Measurements from ENCODE around the gene GRM8.

GRM8 gene

GRCh38 chr7:127154958-127155357 lies 97.8 kb downstream of the GRM8 start (continued):
- no peak for TF ChIP-seq BCL6B (tag by site-specific recombination; IDR thresholded peaks at IDR 0.05)
- TF ChIP-seq, protein P1, sequence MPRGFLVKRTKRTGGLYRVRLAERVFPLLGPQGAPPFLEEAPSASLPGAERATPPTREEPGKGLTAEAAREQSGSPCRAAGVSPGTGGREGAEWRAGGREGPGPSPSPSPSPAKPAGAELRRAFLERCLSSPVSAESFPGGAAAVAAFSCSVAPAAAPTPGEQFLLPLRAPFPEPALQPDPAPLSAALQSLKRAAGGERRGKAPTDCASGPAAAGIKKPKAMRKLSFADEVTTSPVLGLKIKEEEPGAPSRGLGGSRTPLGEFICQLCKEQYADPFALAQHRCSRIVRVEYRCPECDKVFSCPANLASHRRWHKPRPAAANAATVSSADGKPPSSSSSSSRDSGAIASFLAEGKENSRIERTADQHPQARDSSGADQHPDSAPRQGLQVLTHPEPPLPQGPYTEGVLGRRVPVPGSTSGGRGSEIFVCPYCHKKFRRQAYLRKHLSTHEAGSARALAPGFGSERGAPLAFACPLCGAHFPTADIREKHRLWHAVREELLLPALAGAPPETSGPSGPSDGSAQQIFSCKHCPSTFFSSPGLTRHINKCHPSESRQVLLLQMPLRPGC (tag by site-specific recombination; IDR thresholded peaks at IDR 0.05): no peak
- TF ChIP-seq ZNF132 (tag by site-specific recombination; IDR thresholded peaks at IDR 0.05; ENCODE audit: borderline replicate concordance): no peak
- no peak for TF ChIP-seq ZNF76 (tag by site-specific recombination; IDR thresholded peaks at IDR 0.05; ENCODE audit: borderline replicate concordance, low read depth)
- TF ChIP-seq ZFP37 (tag by site-specific recombination; IDR thresholded peaks at IDR 0.05): no peak

- Histone ChIP-seq H3K4me3 (ENCODE audit: low read depth, low read length) (no peak overlapping the region), H3K4me1 (ENCODE audit: control insufficient read depth, insufficient read depth, low read length) (no peaks in the 10 kb centered on the region), H3K27ac (ENCODE audit: extremely low read depth, low read depth, low read length) (no peak overlapping the region), H3K9me3 (ENCODE audit: control insufficient read depth, insufficient read depth, low read depth, low read length) (no peaks in the 10 kb centered on the region), H3K36me3 (ENCODE audit: control insufficient read depth in 2 of 2, insufficient read depth in 1 of 2, low read length in 2 of 2) (no peaks in the 10 kb centered on the region)
- CTCF ChIA-PET: no interaction called here
- TF ChIP-seq ZNF133 (tag by site-specific recombination; IDR thresholded peaks at IDR 0.05): no peak
- TF ChIP-seq ZNF701 (tag by site-specific recombination; IDR thresholded peaks at IDR 0.05): no peak
- TF ChIP-seq, protein P2, sequence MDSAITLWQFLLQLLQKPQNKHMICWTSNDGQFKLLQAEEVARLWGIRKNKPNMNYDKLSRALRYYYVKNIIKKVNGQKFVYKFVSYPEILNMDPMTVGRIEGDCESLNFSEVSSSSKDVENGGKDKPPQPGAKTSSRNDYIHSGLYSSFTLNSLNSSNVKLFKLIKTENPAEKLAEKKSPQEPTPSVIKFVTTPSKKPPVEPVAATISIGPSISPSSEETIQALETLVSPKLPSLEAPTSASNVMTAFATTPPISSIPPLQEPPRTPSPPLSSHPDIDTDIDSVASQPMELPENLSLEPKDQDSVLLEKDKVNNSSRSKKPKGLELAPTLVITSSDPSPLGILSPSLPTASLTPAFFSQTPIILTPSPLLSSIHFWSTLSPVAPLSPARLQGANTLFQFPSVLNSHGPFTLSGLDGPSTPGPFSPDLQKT (IDR thresholded peaks at IDR 0.05; ENCODE audit: borderline replicate concordance, low read depth, low read length): no peak
- TF ChIP-seq ZNF26 (tag by site-specific recombination; IDR thresholded peaks at IDR 0.05): no peak
- TF ChIP-seq ZSCAN5A (tag by site-specific recombination; IDR thresholded peaks at IDR 0.05): no peak
- TF ChIP-seq ZNF362 (tag by site-specific recombination; IDR thresholded peaks at IDR 0.05): no peak
- TF ChIP-seq ZNF239 (tag by site-specific recombination; IDR thresholded peaks at IDR 0.05): no peak
- TF ChIP-seq ZNF664 (tag by site-specific recombination; IDR thresholded peaks at IDR 0.05): no peak
- TF ChIP-seq ZNF48 (tag by site-specific recombination; IDR thresholded peaks at IDR 0.05): no peak
- TF ChIP-seq ZNF19 (tag by site-specific recombination; IDR thresholded peaks at IDR 0.05; ENCODE audit: low read depth): no peak
- no peak for TF ChIP-seq KLF8 (tag by site-specific recombination; IDR thresholded peaks at IDR 0.05)
- TF ChIP-seq, protein P3, sequence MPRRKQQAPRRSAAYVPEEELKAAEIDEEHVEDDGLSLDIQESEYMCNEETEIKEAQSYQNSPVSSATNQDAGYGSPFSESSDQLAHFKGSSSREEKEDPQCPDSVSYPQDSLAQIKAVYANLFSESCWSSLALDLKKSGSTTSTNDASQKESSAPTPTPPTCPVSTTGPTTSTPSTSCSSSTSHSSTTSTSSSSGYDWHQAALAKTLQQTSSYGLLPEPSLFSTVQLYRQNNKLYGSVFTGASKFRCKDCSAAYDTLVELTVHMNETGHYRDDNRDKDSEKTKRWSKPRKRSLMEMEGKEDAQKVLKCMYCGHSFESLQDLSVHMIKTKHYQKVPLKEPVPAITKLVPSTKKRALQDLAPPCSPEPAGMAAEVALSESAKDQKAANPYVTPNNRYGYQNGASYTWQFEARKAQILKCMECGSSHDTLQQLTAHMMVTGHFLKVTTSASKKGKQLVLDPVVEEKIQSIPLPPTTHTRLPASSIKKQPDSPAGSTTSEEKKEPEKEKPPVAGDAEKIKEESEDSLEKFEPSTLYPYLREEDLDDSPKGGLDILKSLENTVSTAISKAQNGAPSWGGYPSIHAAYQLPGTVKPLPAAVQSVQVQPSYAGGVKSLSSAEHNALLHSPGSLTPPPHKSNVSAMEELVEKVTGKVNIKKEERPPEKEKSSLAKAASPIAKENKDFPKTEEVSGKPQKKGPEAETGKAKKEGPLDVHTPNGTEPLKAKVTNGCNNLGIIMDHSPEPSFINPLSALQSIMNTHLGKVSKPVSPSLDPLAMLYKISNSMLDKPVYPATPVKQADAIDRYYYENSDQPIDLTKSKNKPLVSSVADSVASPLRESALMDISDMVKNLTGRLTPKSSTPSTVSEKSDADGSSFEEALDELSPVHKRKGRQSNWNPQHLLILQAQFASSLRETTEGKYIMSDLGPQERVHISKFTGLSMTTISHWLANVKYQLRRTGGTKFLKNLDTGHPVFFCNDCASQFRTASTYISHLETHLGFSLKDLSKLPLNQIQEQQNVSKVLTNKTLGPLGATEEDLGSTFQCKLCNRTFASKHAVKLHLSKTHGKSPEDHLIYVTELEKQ (tag by site-specific recombination; IDR thresholded peaks at IDR 0.05; ENCODE audit: borderline replicate concordance): no peak
- no peak for TF ChIP-seq ZNF140 (tag by site-specific recombination; IDR thresholded peaks at IDR 0.05)
- no peak for TF ChIP-seq ZNF776 (tag by site-specific recombination; IDR thresholded peaks at IDR 0.05; ENCODE audit: borderline replicate concordance)
- TF ChIP-seq EGR2 (tag by site-specific recombination; IDR thresholded peaks at IDR 0.05; ENCODE audit: low read depth): no peak
- no peak for TF ChIP-seq ZNF16 (tag by site-specific recombination; IDR thresholded peaks at IDR 0.05; ENCODE audit: low read depth)
- TF ChIP-seq ZNF473 (tag by site-specific recombination; IDR thresholded peaks at IDR 0.05): no peak
- POLR2A ChIA-PET: no interaction called here
These were observed 98.6 kb downstream of the GRM8 start for GRCh38 chr7:127154101-127154500.
